HG02588 (cell line): ENCODE data around the gene PRDX5.
"Not testable (repeated sequence)": the region's sequence is repeated elsewhere in the genome, so short reads cannot be mapped to it uniquely, and the experiment has no call there.

Source experiments
- ATAC-seq: cut with Tn5 transposase; IDR thresholded peaks from one replicate; pipeline ENCODE4 v1.9.1; 2021; ENCODE audit warnings: mild to moderate bottlenecking, moderate library complexity; ENCODE audit not compliant: unreplicated experiment

The PRDX5 gene

GRCh38 chr11:64323373-64323772 is 5.5 kb downstream of the PRDX5 start:
- ATAC-seq = no peak

- not testable (repeated sequence) for ATAC-seq
Measured at GRCh38 chr11:64323984-64324383, 6.1 kb downstream of the PRDX5 start.

DNA sequence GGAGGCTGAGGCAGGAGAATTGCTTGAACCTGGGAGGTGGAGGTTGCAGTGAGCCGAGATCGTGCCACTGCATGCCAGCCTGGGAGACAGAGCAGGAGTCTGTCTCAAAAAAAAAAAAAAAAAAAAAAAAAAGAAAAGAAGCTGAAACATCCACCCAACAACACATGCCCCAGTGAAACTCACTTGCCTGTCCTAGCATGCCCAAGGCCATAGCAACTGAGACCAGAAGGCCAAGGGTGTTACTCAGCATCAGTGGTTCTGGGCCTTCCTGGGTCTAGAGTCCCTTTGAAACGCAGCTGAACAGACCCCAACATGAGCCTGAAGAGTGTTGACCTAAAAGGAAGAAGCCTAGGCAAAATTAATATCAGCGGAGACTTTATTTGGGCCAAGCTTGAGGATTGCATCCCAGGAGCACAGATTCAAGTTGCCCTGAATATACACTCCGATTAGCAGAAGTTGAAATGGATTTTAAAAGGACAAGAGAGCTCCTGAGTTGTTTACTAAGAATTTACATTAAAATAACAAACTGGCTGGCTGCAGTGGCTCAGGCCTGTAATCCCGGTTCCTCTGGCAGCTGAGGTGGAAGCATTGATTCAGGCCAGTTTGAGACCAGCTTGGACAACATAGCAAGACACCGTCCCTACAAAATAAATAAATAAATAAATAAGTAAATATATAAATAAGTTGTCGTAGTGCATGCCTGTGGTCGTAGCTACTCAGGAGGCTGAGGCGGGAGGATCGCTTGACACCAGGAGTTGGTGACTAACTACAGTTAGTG is 7.0 kb downstream of the PRDX5 start:
- ATAC-seq = no peak

- ATAC-seq = no peak
Measured at GRCh38 chr11:64327375-64327774, 9.5 kb downstream of the PRDX5 start.

DNA sequence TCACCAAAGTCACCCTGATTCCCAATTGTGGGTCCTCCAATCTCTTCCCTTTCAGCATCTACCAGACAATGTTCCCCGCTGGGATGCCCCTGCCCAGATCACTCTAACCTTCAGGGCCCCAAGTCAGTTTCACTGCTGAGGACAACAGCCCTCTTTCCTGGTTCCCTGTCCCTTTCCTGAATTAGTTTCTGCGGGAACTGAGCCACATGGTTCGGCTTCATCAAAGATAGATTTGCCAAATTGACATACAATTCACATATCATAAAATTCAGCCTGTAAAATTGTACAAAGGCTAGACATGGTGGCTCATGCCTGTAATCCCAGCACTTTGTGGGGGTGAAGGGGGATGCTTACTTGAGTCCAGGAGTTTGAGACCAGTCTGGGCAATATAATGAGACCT is 10.1 kb downstream of the PRDX5 start:
- ATAC-seq = no peak

DNA sequence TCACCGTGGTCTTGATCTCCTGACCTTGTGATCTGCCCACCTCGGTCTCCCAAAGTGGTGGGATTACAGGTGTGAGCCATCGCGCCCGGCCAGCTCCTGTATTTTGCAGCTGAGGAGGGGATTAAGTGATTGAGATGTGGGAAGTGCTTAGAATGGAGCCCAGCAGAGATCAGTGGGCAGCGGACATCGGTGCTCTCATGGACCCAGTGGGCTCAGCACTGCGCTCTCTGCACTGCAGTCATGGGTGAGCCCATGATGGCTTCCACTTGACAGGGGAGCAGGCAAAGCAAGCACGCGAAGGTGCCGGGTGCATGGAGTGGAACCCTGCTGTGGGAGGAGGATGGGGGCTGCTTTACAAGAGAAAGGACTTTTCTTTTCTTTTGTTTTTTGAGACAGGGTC is 13.0 kb downstream of the PRDX5 start:
- no peak for ATAC-seq

DNA sequence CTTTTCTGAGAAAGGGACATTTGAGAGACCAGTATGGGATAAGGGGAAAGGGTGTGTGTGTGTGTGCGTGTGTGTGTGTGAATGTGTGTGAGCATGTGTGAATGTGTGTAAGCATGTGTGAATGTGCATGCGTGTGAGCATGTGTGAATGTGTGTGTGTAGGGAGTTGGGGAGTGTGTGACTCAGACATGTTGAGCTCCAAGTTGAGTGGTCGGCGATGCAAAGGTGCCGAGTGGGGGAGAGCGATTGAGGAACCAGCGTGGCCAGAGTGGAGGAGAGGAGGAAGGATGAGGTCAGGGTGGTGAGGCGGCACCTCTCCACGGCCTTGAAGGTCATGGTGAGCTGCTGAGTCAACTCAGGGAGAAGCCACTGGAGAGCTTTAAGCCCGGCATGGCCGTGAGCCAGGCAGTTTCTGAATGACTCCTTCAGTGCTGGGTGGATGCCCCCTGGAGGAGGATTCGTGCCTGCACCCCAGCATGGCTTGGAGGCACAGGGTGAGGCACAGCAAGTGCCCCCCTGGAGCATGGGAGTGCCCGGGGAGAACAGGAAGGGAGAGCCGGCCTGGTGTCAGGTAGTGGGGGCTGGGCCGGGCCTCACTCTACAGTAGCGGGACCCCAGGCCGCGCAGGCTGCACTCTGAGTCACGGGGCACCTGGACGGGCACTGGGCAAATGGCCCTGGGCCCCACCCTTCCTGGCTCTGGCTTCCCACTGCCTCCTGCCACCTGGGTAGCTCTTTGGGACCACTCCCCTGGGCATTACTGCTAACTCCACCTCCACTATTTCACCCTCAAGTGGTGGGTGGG is 13.8 kb downstream of the PRDX5 start:
- ATAC-seq = peak; percentile 46

DNA sequence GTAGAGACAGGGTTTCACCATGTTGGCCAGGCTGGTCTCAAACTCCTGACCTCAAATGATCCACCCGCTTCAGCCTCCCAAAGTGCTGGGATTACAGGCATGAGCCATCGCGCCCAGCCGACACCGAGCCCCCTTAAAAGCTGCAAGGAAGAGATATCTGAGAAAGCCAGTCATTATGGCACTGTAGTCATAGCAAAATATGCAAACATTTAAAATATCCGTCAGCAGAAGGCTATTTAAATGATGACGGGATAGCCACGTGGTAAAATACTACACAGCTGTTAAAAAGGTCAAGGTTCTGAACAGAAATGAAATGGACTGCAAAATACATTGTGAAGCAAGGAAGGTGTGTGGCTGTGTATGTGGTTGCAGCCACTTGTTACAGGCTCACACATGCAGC is 15.6 kb downstream of the PRDX5 start:
- no peak for ATAC-seq

GRCh38 chr11:64334764-64335735 is 17.1 kb downstream of the PRDX5 start:
- ATAC-seq = peak; percentile 67

GRCh38 chr11:64337538-64338249 is 19.8 kb downstream of the PRDX5 start:
- ATAC-seq = no peak

DNA sequence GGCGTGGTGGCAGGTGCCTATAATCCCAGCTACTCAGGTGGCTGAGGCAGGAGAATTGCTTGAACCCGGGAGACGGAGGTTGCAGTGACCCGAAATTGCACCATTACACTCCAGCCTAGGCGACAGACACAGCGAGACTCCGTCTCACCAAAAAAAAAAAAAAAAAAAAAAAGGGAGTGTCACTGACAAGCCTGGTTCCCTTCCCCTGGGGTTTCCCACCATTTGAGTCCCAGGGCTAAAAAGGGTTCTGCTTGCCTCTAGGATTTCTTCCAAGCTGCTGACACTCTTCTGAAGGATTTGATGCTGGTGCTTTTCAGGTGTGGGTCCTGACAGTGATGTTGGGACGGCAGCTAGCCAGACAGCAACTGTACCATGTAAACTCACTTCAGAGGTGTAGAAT is 20.8 kb downstream of the PRDX5 start:
- ATAC-seq = no peak

DNA sequence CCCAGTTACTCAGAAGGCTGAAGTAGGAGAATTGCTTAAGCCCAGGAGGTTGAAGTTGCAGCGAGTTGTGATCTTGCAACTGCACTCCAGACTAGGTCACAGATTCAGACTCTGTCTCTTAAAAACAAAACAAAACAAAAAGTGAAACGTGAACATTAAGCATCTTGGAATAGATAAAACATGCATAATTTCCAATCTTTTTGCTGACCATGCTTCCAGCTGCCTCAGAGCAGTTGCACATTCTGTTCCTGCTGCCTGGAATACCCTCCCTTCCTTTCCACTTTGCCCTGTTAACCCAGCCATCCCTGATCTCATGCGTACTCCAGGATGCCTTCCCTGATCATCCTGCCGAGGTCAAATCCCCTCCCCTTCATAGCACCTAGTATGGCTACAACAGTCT is 21.4 kb downstream of the PRDX5 start:
- no peak for ATAC-seq

- ATAC-seq = peak; percentile 46
Measured at GRCh38 chr11:64339754-64340408, 22.0 kb downstream of the PRDX5 start, which contains the start of gene CCDC88B. Gene CCDC88B (plus strand): TSS chr11:64340204. CDS start chr11:64340267, 63 bp downstream.

DNA sequence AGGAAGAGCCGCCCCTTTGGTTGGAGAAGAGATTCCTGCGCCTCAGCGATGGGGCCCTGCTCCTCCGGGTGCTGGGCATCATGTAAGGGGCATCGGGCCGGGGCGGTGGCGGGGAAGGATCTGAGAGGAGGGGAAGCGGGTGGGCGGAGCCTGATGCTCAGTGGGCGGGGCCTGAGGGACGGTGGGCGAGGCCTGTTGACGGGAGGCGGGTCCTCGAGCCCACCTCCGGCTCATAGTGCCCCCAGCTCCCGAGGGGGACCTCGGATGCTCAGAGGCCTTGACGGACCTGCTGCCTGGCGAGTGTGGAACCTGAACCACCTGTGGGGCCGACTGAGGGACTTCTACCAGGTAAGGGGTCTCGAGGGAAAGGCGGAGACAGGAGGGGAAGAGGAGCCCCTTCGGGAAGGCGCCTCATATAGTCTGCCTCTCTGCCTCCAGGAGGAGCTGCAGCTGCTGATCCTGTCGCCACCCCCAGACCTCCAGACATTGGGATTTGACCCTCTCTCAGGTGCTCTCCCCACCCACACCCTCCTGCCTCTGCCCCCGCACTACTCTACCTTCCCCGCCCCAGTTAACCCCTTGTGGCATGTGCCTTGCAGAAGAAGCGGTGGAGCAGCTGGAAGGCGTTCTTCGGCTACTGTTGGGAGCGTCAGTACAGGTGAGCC is 22.9 kb downstream of the PRDX5 start:
- ATAC-seq = no peak

GRCh38 chr11:64341429-64341828 is 23.5 kb downstream of the PRDX5 start:
- ATAC-seq = no peak

- no peak for ATAC-seq
Measured at GRCh38 chr11:64341851-64342791, 24.2 kb downstream of the PRDX5 start.

DNA sequence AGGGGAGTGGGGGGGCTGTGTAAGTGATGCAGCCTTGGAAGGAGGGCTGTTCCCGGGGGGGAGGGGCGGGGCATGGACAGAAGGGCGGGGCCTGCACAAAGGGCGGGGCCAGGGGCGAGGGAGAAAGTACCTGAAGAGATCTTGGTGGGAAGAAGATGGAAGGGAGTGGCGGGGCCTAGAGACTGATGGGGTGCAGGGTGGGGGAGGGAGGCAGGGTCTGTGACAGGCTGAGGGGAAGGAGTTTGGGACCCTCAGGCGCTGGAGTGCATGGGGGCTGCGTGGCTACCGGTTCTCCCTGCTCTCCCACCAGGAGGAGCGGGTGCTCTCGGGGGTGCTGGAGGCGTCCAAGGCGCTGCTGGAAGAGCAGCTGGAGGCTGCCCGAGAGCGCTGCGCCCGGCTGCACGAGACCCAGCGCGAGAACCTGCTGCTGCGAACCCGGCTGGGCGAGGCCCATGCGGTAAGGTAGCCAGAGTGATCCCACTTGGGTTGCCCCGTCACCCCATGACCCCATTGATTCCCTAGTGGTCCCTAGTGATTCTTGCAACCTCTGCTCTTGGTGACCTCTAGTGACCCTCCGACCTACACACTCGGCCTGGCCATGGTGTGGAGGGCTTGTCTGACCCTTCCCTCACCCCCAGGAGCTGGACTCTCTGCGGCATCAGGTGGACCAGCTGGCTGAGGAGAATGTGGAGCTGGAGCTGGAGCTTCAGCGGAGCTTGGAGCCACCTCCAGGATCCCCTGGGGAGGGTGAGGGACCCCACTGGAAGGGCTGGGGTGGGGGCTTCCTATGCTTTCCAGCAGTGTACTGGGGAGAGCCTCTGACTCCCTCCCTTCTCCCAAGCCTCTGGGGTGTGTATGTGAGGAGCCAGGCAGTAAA is 25.2 kb downstream of the PRDX5 start:
- ATAC-seq = no peak
